ENCODE data around the gene PER3.

PER3 gene

DNA sequence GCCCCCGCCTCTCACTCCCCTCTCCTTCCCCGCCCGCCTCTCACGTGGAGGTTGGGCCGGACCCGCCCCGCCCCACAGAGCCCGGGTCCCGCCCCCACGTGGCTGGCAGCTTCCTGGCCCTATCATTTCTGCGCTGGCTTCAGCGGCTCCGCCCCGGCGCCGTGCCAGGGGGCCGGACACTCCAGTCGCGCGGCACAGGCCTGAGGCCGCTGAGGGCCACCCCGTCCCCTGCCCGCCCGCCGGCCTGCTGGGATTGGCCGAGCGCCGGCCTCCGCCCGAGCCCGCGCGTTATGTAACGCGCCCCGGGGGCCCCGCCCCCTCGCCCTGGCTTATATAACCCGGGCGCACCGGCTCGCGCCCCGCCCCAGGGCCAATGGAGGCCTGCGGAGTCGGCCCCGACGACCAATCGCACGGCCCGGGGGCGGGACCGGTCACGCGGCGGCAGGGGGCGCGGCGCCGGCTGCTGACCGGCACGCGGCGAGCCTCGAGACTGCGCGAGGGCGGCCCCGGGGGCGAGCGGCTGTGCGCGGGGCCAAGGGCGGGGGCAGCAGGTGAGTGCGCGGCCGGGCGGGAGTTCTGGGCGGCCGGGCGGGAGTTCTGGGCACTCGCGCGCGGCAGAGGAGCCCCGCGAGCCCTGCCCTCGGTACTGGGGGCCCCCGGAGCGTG, at the start of gene PER3:
Gene PER3 (plus strand): TSS at position 466 of the 666 bp plus-strand sequence. CDS start 587 bp downstream, outside the sequence.
- DNase-seq, result peak; percentile 85

GRCh38 chr1:7738044-7738443, 46.0 kb upstream of the PER3 start:
- DNase-seq, result no peak

GRCh38 chr1:7743346-7743745, 40.7 kb upstream of the PER3 start:
- no peak for DNase-seq

DNA sequence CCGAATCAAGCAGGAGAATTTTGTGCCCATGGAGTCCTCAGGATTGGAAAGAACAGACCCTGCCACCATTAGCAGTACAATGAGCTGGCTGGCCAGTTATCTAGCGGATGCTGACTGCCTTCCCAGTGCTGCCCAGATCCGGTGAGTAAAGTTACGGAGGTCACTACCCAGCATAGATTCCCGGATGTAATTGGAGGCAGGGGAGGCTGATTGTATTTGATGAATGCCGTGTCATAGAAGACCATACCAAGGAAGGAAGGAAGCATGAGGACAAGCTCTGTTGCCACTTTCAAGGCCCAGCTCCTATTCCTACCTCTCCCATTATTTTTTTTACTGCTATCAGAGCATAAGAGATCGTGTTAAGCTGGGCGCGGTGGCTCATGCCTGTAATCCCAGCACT, 39.2 kb upstream of the PER3 start:
- no peak for DNase-seq

- DNase-seq, result no peak
Measured at GRCh38 chr1:7745783-7746182, 38.3 kb upstream of the PER3 start.

DNA sequence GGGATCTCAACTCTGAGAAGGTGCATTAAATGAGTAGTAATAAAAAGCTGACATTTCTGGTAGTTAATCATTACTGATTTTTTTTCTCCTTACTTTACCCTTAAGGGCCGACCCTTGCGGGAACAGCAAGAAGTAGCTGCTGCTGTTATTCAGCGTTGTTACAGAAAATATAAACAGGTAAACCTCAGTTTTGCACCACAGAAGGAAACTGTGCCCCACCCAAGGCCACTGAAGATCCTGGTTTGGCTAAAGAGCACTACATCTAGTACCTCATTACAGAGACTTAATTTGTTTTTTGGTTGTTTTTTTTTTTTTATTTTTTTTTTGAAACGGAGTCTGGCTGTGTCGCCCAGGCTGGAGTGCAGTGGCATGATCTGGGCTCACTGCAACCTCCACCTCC, 36.5 kb upstream of the PER3 start:
- no peak for DNase-seq

DNA sequence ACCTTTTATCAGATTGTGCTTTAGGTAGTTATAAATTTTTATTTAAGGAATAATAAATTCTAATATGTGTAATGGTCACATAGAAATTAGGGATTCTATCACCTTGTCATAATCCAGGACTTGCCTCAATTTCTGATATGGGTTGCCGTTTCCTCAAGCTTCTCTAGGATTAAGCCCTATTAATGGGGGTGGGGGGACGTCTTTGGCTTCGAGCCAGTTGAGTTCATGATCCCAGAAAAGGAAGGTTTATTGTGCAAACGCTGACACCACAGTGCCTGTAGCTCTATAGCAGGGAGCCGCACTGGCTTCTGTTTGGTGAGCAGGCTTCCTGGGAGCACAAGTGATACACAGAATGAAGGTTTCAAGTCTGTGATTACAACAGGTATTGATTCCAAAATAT, 35.0 kb upstream of the PER3 start:
- DNase-seq, result no peak

DNA sequence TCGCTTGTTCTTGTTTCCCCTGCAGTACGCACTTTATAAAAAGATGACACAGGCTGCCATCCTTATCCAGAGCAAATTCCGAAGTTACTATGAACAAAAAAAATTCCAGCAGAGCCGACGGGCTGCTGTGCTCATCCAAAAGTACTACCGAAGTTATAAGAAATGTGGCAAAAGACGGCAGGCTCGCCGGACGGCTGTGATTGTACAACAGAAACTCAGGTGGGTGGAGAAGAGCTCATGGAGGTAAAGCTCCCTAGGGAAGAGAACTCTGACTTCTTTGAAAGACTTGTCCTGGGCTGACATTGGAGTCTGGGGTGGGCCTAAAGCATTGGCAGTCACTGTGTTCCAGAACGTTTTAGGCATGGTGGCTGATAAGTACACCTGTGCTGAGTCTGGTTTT, 32.9 kb upstream of the PER3 start:
- DNase-seq, result no peak

DNA sequence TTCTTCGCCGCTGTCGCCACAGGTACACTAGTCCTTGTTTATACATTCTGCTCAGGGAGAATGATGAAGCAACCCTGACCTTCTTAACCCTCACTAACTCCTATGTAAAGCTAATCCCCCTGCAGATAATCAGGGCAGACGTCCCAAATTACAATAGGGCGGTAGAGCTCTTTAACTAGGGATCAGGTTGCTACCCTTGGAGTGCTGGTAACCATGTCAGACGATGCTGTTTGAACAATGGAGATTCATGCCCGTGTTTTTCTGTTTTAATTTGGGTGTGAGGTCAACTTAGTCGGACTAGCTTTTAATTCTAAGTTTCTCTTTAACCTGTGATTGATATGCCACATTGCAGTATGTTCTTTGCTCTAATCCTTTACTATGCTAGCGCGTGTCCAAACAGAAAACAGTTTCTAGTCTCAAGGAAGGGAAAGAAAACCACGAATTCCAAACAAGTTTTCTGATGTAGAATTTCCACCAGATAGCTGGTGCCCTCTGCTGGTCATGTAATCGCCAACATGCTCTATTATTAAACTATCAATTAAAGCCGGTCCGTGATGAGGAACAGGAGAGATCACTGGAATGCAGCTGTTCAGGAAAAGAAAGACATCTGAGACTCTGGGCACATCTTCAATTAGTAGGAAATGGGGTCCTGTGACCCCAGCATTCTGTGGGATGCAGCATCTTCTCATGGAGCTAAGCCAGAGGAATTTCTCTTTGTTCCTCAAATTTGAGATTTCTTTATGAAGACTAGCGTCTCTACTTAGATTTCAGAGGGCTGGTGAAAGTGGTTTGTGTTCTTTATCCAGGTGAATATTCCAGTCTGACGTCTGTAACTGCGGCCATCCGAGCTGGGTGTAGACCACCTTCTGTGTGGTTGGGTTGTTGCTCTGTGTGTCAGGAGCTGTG, 31.3 kb upstream of the PER3 start:
- peak; percentile 19 for DNase-seq

DNA sequence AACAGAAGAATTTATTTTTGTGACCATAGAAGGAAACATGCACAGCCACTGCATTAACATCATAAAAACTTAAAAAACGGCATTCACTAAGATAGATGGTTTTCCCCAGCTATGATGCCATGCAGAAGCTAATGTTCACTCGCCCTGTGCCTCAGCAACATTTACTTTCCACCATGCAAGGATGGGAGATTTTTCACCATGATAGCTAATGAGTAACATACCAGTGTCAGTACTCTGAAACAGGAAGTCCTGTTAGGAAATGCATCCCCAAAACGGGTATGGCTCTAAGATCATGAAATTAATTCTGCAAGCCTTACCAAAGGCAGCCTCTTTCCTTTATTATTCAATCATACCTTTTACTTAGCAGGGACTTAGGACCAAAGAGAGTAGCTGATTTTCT, 30.4 kb upstream of the PER3 start:
- no peak for DNase-seq

DNA sequence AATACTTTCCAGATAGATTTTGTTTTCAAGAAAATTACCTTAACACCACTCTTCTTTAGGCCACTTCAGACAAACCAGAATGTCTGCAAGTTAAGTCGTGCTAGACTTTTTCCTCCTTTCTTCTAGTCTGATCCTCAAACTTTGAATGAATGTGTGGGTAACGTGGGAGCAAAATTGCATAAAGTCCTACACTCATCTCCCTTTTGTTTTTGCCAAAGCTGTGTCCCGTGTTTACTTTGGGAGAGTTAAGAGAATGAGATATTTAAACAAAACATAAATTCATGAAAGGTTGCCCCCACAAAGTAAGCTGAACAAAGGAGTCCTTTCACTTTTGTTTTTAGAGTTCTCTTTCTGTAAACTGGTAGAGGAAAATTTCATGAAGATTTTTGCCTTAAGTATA, 29.9 kb upstream of the PER3 start:
- DNase-seq, result no peak

DNA sequence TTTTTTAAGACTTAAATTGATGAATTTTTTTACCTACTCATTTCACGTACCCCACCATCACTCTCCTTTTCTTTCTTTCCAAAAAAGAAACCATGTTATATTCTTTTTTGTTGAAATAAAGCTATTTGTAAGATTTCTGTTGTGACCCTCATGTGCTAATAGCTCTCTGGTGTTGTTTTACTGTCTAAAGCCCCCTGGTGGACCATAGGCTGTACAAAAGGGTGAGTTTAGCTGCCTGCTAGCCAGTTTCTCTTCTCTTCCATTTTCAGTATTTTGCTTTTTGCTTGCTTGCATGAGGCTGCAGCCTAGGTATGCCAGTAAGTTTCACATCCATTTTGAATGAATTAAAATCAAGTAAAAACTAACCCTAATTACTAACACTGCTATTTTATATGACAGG, 28.6 kb upstream of the PER3 start:
- DNase-seq, result no peak

GRCh38 chr1:7760245-7760644, 23.8 kb upstream of the PER3 start:
- DNase-seq, result no peak

GRCh38 chr1:7761103-7761502, 23.0 kb upstream of the PER3 start:
- DNase-seq, result no peak

DNA sequence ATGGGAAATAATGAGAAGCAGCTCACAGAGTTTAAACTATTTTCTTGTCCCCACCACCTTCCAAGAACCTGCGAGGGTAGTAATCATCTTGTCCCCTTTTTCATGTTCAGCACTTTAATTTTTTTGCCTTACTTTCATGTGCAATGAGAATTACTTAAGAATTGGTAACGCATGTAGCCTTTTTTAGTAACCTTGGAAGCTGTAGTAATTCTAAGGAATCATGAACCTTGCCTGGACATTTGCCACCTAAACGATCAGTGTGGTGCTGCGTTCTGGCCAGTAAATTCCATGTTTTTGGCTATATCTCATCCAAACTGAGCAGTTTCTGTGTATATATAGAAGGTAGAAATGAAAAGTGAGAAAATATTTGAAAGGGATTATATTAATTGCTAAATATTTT, 16.9 kb upstream of the PER3 start:
- DNase-seq, result no peak

GRCh38 chr1:7768583-7768982, 15.5 kb upstream of the PER3 start:
- DNase-seq, result no peak

GRCh38 chr1:7769673-7770412, 14.2 kb upstream of the PER3 start:
- no peak for DNase-seq

DNA sequence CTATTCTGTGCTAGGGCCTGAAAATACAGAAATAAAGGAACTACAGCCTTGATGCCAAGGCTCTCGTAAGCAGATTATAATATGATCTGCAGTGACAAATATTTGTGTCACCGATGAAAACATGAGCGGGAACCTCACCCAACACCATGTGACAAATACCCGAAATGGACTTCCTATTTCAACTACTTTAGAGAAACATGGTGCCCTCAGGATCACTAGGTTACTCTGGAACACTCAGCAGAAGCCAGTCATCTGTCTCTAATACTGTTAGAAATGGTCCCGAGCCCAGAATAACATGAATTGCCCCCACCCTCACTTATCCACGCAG, 13.5 kb upstream of the PER3 start:
- no peak for DNase-seq

- DNase-seq, result peak; percentile 85
Measured at GRCh38 chr1:7770997-7771822, 12.9 kb upstream of the PER3 start, which contains the start of gene VAMP3. VAMP3 (plus strand) TSS chr1:7771296; CDS start chr1:7771384, 88 bp downstream.

DNA sequence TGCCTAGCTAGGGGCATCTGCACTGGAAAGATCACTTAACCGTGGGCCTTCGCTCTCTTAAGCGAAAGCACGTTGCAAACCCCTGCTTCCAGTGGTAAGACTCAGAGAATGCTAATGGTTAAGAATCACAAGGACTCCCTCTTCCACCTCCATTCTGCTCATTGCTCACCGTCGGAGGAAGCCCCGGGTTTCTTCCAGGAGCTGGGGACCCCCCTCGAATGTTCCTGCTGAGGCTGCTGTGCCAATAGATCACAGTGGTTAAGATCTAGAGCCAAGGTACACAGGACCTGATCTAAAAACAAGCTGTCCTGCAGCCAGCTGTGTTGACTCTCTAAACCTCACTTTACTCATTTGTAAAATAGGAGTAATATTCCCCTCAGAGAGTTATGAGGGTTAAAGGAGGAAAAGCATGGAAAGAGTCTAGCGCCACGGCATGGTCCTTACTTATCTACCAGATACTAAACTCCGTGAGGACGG, 12.2 kb upstream of the PER3 start:
- no peak for DNase-seq

- no peak for DNase-seq
Measured at GRCh38 chr1:7777591-7777990, 6.5 kb upstream of the PER3 start.

DNA sequence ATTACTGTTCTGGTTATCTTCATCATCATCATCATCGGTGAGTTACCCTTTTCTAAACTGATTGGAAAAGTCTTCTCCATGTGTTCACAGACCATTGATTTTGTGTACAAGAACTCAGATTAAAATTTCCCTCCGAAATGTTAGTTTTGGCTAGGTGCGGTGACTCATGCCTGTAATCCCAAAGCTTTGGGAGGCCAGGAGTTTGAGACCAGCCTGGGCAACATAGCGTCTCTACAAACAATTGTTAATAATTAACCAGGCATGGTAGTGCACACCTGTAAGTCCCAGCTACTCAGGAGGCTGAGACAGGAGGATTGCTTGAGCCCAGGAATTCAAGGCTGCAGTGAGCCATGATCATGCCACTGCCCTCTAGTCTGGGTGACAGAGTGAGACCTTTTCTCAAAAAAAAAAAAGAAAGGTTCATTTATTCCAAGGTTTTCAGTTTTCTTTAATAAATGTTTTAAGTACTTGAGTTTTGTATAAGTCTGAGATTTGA, 5.9 kb upstream of the PER3 start:
- DNase-seq, result no peak
